ENCODE results near the gene YWHAG. TPM values are rescaled to one million over a fixed set of nuclear protein-coding genes. Genes with fewer than 3 reads are reported as not detected.

Gene YWHAG
- total and polyA plus RNA-seq, 9 of the 15 experiments (the other 6 are each of a cell fraction or from before 2014, with no cell fraction given), result 30.4 to 246 (median 94.5) TPM

- no peak; the same call in 1 of the 2 replicates for TF ChIP-seq REST (IDR thresholded peaks at IDR 0.05; ENCODE audit: borderline replicate concordance)
- TF ChIP-seq REST (CRISPR knock-in tag; IDR thresholded peaks at IDR 0.05; ENCODE audit: low read depth), result no peak
- peak; percentile 56 for TF ChIP-seq EP300 (IDR thresholded peaks at IDR 0.05; ENCODE audit: low read length)
- TF ChIP-seq DACH1 (IDR thresholded peaks at IDR 0.05; ENCODE audit: partially characterized antibody), result peak; percentile 7
- TF ChIP-seq TEAD4 (IDR thresholded peaks at IDR 0.05; ENCODE audit: low read length), result peak; percentile 46; the same call in 1 of the 2 replicates
- TF ChIP-seq TEAD4 (CRISPR knock-in tag; IDR thresholded peaks at IDR 0.05; ENCODE audit: borderline replicate concordance), result 0 out of 2 replicates have a peak, but pooled peaks have one; percentile 58
- TF ChIP-seq RBM39 (optimal IDR thresholded peaks at IDR 0.05; ENCODE audit: low read depth, low read length), result no peak
- no peak for TF ChIP-seq HDGF (IDR thresholded peaks at IDR 0.05)
- no peak for TF ChIP-seq RHOXF2B (CRISPR knock-in tag; conservative IDR thresholded peaks at IDR 0.05)
- peak; percentile 68; the same call in 1 of the 2 replicates for TF ChIP-seq MTA3 (IDR thresholded peaks at IDR 0.05; ENCODE audit: borderline replicate concordance)
- peak; percentile 82 for TF ChIP-seq ZBTB7A (IDR thresholded peaks at IDR 0.05; ENCODE audit: borderline replicate concordance, control insufficient read depth, low read depth, low read length)
- 0 out of 2 replicates have a peak, but pooled peaks have one; percentile 10 for TF ChIP-seq FOXM1 (IDR thresholded peaks at IDR 0.05; ENCODE audit: low read depth)
- TF ChIP-seq FOXM1 (CRISPR knock-in tag; IDR thresholded peaks at IDR 0.05; ENCODE audit: low read depth), result no peak
- TF ChIP-seq MAX (CRISPR knock-in tag; IDR thresholded peaks at IDR 0.05), result peak; percentile 93
- TF ChIP-seq HINFP (tag; conservative IDR thresholded peaks at IDR 0.05; ENCODE audit: low read depth), result no peak
- no peak for TF ChIP-seq MYBL2 (IDR thresholded peaks at IDR 0.05; ENCODE audit: low read depth)
- no peak for TF ChIP-seq MYBL2 (CRISPR knock-in tag; IDR thresholded peaks at IDR 0.05; ENCODE audit: borderline replicate concordance)
- TF ChIP-seq ERF (CRISPR knock-in tag; IDR thresholded peaks at IDR 0.05), result no peak
- peak; percentile 41 for TF ChIP-seq PCBP1 (IDR thresholded peaks at IDR 0.05; ENCODE audit: low read depth, low read length, poor library complexity, severe bottlenecking)
Observed at GRCh38 chr7:76303202-76304147, 55.3 kb downstream of the YWHAG start (continued).
